ENCODE data around the gene IGSF9B. TPM values are rescaled to one million over a fixed set of nuclear protein-coding genes. Genes with fewer than 3 reads are reported as not detected.

Gene IGSF9B
- total RNA-seq, 2 donors from 2014 or later = 1.6 to 3.3 TPM

DNA sequence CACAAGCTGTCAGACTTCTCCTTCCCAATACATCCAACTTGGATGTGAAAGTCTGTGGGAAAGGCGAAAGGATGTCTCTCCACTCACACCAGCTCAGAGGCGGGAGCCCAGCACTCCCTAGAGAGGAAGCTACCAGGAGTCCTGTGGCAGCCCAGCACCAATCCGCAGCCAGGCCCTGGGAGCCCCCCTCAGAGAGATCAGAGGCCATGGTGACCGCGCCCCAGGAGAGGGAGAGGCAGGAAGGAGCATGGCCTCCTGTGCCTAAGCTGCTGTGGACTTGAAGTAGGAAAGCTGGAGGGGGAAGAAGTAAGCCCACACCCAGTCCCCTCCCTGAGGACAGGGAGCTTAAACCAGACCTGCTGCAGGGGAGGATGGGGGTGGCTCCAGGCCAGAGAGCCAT, 24.4 kb upstream of the IGSF9B start:
- H3K4me3 ChIP-seq = no peak overlapping the region
- TF ChIP-seq, protein P1, sequence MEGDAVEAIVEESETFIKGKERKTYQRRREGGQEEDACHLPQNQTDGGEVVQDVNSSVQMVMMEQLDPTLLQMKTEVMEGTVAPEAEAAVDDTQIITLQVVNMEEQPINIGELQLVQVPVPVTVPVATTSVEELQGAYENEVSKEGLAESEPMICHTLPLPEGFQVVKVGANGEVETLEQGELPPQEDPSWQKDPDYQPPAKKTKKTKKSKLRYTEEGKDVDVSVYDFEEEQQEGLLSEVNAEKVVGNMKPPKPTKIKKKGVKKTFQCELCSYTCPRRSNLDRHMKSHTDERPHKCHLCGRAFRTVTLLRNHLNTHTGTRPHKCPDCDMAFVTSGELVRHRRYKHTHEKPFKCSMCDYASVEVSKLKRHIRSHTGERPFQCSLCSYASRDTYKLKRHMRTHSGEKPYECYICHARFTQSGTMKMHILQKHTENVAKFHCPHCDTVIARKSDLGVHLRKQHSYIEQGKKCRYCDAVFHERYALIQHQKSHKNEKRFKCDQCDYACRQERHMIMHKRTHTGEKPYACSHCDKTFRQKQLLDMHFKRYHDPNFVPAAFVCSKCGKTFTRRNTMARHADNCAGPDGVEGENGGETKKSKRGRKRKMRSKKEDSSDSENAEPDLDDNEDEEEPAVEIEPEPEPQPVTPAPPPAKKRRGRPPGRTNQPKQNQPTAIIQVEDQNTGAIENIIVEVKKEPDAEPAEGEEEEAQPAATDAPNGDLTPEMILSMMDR (IDR thresholded peaks at IDR 0.05) = no peak
- no peak for TF ChIP-seq POLR2A (IDR thresholded peaks at IDR 0.05)
- H3K27me3 ChIP-seq = no peaks in the 10 kb centered on the region
- H3K36me3 ChIP-seq (replicated peaks in 1 of 2; ENCODE audit: insufficient read depth in 1 of 2, low read depth in 2 of 2) = no peaks in the 10 kb centered on the region
- no peak overlapping the region for H3K27ac ChIP-seq
- ATAC-seq (peak; percentile 40), DNase-seq (no peak)
- 57 to 89% methylated on average over 4 to 5 of the region's 5 CpGs for WGBS, 2 donors
- no peaks in the 10 kb centered on the region for H3K4me1 ChIP-seq
- no peaks in the 10 kb centered on the region for H3K9me3 ChIP-seq
- intact Hi-C loops (cut with DNase I) = no loop called here

DNA sequence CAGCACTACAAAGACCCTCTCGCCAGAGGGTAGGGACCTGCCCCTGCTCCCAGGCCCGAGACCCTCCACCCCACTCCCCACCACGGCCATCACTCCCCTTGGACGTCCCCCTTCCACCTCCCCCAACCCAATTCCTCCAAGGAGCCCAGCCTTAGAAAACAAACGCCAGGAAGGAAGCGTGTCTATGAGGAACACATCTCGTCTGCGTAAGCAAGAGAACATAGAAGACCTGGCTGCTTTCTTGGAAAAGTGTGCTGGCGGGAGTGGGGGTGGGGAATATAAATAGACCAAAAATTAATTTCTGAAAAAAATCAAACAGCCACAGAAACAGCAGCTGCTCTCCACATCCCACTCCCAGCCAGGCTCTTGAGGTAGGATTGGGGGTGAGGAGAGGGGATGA, 23.9 kb upstream of the IGSF9B start:
- TF ChIP-seq, protein P1 (IDR thresholded peaks at IDR 0.05) = no peak
- no peak for TF ChIP-seq POLR2A (IDR thresholded peaks at IDR 0.05)
- ATAC-seq = no peak
- Histone ChIP-seq H3K4me1 (no peaks in the 10 kb centered on the region), H3K4me3 (no peak overlapping the region), H3K36me3 (replicated peaks in 1 of 2; ENCODE audit: insufficient read depth in 1 of 2, low read depth in 2 of 2) (no peaks in the 10 kb centered on the region), H3K27me3 (no peaks in the 10 kb centered on the region), H3K9me3 (no peaks in the 10 kb centered on the region), H3K27ac (no peak overlapping the region)
- no peak for DNase-seq
- intact Hi-C loops (cut with DNase I) = no loop called here
- 50% methylated on average over 9 of the region's 9 CpGs for WGBS, 2 donors

DNA sequence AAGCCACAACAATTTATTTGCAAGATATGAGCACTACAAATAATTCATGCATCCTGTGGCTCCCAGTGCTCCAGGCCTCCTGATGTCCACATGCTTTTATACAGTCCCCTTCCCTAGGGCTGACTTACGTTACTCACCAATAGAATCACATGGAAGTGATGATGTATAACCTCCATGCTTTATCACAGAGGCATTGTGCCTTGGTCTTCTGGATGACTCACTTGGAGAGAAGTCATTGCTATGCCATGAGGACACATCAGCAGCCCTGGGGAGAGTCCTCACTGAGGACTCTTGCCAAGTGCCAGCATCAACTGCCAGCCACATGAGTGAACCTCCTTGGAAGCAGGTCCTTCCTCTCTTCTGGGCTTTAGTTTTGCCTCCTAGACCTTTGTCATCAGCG, 22.0 kb upstream of the IGSF9B start:
- H3K4me1 ChIP-seq = no peaks in the 10 kb centered on the region
- H3K27me3 ChIP-seq = no peaks in the 10 kb centered on the region
- intact Hi-C loops (cut with DNase I) = no loop called here
- no peak overlapping the region for H3K27ac ChIP-seq
- H3K36me3 ChIP-seq (replicated peaks in 1 of 2; ENCODE audit: insufficient read depth in 1 of 2, low read depth in 2 of 2) = no peaks in the 10 kb centered on the region
- 72 to 87% methylated on average over 2 of the region's 2 CpGs for WGBS, 2 donors
- DNase-seq (no peak), ATAC-seq (no peak)
- no peaks in the 10 kb centered on the region for H3K9me3 ChIP-seq
- no peak overlapping the region for H3K4me3 ChIP-seq
- TF ChIP-seq POLR2A (IDR thresholded peaks at IDR 0.05) = no peak
- TF ChIP-seq, protein P1 (IDR thresholded peaks at IDR 0.05) = no peak

DNA sequence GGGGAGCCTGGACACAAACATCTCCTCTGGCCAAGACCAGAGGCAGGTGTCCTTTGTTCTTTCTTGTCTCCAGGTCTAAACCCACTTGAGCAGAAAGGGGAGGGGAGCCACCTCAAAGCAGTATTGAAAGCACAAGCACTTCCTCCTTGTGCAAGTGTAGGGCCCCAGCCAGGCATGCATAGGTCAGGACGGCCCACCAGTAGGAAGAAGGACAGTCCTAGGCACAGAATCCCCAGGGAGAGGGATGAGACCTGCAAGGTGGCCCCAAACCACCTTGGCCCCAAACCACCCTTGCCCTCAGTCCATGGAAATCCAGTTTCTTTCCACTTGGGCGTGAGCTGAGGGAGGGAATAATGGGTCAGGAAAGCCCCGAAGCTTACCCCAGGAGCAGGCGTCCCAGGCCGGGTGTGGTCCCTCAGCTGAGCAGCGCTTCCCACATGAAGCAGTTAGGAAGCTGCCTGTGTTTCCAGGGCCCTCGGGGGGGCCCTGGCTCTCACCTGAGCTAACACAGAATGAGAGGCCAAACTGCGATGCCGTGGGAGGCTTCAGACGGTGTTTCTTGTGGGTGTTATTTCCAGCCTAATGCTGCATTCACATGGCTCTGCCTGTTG, 20.4 kb upstream of the IGSF9B start:
- H3K36me3 ChIP-seq (replicated peaks in 1 of 2; ENCODE audit: insufficient read depth in 1 of 2, low read depth in 2 of 2) = no peaks in the 10 kb centered on the region
- ATAC-seq (no peak), DNase-seq (no peak)
- H3K4me1 ChIP-seq = no peaks in the 10 kb centered on the region
- TF ChIP-seq, protein P1 (IDR thresholded peaks at IDR 0.05) = no peak
- no peak for TF ChIP-seq POLR2A (IDR thresholded peaks at IDR 0.05)
- H3K4me3 ChIP-seq = no peak overlapping the region
- no peaks in the 10 kb centered on the region for H3K27me3 ChIP-seq
- 72 to 79% methylated on average over 10 of the region's 10 CpGs for WGBS, 2 donors
- H3K27ac ChIP-seq = no peak overlapping the region
- intact Hi-C loops (cut with DNase I) = no loop called here
- H3K9me3 ChIP-seq = no peaks in the 10 kb centered on the region

DNA sequence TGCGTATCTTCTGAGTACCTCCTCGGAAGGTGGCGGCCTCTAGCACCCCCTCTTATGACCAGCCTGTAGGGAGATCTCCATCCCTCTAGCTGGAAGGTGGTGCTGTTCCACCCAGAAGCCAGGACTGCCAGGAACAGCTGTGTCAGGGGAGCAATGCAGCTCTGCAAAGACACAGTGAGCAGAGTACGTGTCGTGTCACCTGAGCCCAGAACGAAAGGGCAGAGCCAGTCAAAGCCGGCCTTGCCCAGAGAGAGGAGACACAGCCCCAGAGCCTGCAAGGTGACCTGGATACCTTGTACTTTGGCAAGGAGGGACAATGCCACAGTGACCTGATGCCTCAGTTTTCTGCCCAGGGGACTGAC, 18.7 kb upstream of the IGSF9B start:
- DNase-seq (no peak), ATAC-seq (no peak)
- Histone ChIP-seq H3K4me1 (no peaks in the 10 kb centered on the region), H3K36me3 (replicated peaks in 1 of 2; ENCODE audit: insufficient read depth in 1 of 2, low read depth in 2 of 2) (no peaks in the 10 kb centered on the region), H3K27me3 (no peaks in the 10 kb centered on the region), H3K27ac (no peak overlapping the region), H3K4me3 (no peak overlapping the region), H3K9me3 (no peaks in the 10 kb centered on the region)
- intact Hi-C loops (cut with DNase I) = no loop called here
- 40 to 46% methylated on average over 1 to 6 of the region's 7 CpGs for WGBS, 2 donors
- TF ChIP-seq, protein P1 (IDR thresholded peaks at IDR 0.05) = no peak
- TF ChIP-seq POLR2A (IDR thresholded peaks at IDR 0.05) = no peak

Measured in body of pancreas (tissue), 4 donors.